Heart left ventricle (tissue), 16 donors: ENCODE measurements around the gene CERS3. TPM values are rescaled to one million over a fixed set of nuclear protein-coding genes. Genes with fewer than 3 reads are reported as not detected.
"Not testable (repeated sequence)": the region's sequence is repeated elsewhere in the genome, so short reads cannot be mapped to it uniquely, and the experiment has no call there.

ENCODE experiments used
- ATAC-seq, 4 donors: fragments of 200-7000 bp; cut with Tn5 transposase; one replicate each; pipeline ENCODE4 v1.9.1; 2020 to 2022; ENCODE audit warnings: moderate library complexity in 4 of 4, mild to moderate bottlenecking in 3 of 4, moderate number of reproducible peaks in 1 of 4
- DNase-seq, 5 donors: peaks; one replicate each; pipeline ENCODE4 v3.0.0-alpha.2; 2020
- H3K27ac ChIP-seq, 12 donors: fragments of 200-600 bp; sonication (generic) in 4 of 12; one replicate each; pipeline versions ENCODE4 v1.5.0 to v1.8.0; 2016 to 2022; ENCODE audit warnings: mild to moderate bottlenecking in 2 of 12
- H3K27me3 ChIP-seq, 9 donors: fragments of 200-600 bp; sonication (generic) in 2 of 9; one replicate each; pipeline versions ENCODE4 v1.5.1 to v1.8.0; 2016 to 2022; ENCODE audit warnings: mild to moderate bottlenecking in 3 of 9
- H3K36me3 ChIP-seq, 9 donors: fragments of 200-600 bp; sonication (generic) in 2 of 9; one replicate each; pipeline versions ENCODE4 v1.5.0 to v1.8.0; 2018 to 2022; ENCODE audit warnings: mild to moderate bottlenecking in 2 of 9
- H3K4me1 ChIP-seq, 12 donors: fragments of 200-600 bp; sonication (generic) in 4 of 12; one replicate each; pipeline versions ENCODE4 v1.5.0 to v1.8.0; 2016 to 2022; ENCODE audit warnings: mild to moderate bottlenecking in 3 of 12
- H3K4me3 ChIP-seq, 12 donors: fragments of 200-600 bp; sonication (generic) in 4 of 12; one replicate each; pipeline versions ENCODE4 v1.5.0 to v1.8.0; 2017 to 2022; ENCODE audit warnings: mild to moderate bottlenecking in 9 of 12, moderate library complexity in 4 of 12
- H3K9me3 ChIP-seq, 12 donors: fragments of 200-600 bp; sonication (generic) in 4 of 12; one replicate each; pipeline versions ENCODE4 v1.5.0 to v1.8.0; 2016 to 2022; ENCODE audit warnings: mild to moderate bottlenecking in 1 of 12
- CTCF ChIP-seq, 12 donors: fragments of 200-600 bp; sonication (generic) in 4 of 12; IDR thresholded peaks; one replicate each; pipeline versions ENCODE4 v1.5.0 to v1.8.0; 2018 to 2022; ENCODE audit warnings: antibody characterized with exemption in 12 of 12, mild to moderate bottlenecking in 5 of 12
- POLR2A ChIP-seq, 2 donors: fragments of 450-650 bp; IDR thresholded peaks; one replicate each; pipeline ENCODE4 v1.6.1; 2017; ENCODE audit warnings: antibody characterized with exemption in 2 of 2, mild to moderate bottlenecking in 2 of 2, moderate library complexity in 2 of 2
- WGBS, 4 donors: extraction: QIAGEN DNeasy Blood & Tissue Kit in 2 of 4; methylation state at CpG; one replicate each; pipeline versions ENCODE4 v1.1.5 to v1.1.7; 2013 to 2018; 5-methylcytosine and 5-hydroxymethylcytosine counted together
- intact Hi-C, 10 donors: fragments of 100-400 bp; cut with DNase I; formaldehyde crosslinking; loops; one replicate each; pipeline versions ENCODE4 v1.11.1 to v1.14.2; 2022
- polyA plus RNA-seq, 2 donors: library from polyadenylated mRNA; stranded (reverse); fragments of 200-250 nt; gene quantifications; one replicate each; pipeline ENCODE4 v1.2.3, GENCODE V29; 2013
- total RNA-seq, 9 donors: library from RNA; depleted of rRNA in 2 of 9; stranded (reverse); fragments of >200 nt in 2 of 9; fragmentation: NEBNext Ultra II Directional in 3 of 9; extraction: Animal tissue kit (Norgen Biotek cat#: 25700) in 3 of 9; gene quantifications; one replicate each; pipeline versions ENCODE4 v1.1.0 to v1.2.4, GENCODE V29; 2016 to 2023
- donor health status: ischemic (EF 13 %, LVEDD 7.1; RV severe dilation, severe dysfunction).
- donor health status: healthy with polysubstance abuse.
- donor health status: DM: no; HTN: yes; CAD: no.
- donor health status: DM: no; HTN: no; CAD: no.
- donor health status: ischemic (EF 25% LVEDD 6.9; RV normal size, moderate dysfunction).
- donor health status: ischemic (EF 25% LVEDD 5.7; RV mildly dilated, moderate dysfunction).
- donor health status: healthy.
- donor health status: DM: yes; HTN: yes; CAD: no.
- donor health status: ischemic (EF 35%, LVEDD 5.7; RV mildly dilated, moderate dysfunction).
- donor health status: nonischemic (EF 11% LVEDD 7.7; RV severe dilation, severe dysfunction).
- donor health status: DM: yes; HTN: yes; CAD: no.
- donor health status: PGD.
- donor health status: ischemic (EF 29% LVEDD 5.4; RV normal size, mild dysfunction).
- donor health status: nonischemic (EF 23%, LVEDD 6.1; RV moderate dilation, normal function).

The CERS3 gene
- total and polyA plus RNA-seq, 11 donors = not detected

DNA sequence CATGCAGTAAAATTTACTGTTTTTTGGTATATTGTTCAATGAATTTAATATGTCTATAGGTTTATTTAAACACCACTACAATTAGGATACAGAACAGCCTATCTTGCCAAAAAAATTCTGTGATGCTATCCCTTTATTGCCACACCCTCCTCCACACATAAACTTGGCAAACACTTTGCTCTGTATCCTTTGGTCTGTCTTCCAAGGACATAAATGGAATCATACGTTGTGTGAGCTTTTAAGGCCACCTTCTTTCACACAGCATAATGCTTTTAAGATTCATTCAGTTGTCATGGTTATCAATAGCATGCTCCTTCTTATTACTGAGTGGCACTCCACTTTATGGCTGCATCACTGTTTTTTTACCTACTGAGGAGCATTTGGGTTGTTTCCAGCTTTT lies 71.5 kb downstream of the CERS3 start:
- H3K27me3 ChIP-seq = no peaks in the 10 kb centered on the region
- H3K9me3 ChIP-seq = peaks cover 0 to 61% (median 23%) of the 10 kb centered on the region in 12 donors
- intact Hi-C loops = no loop called here
- no peak overlapping the region for H3K4me3 ChIP-seq
- WGBS, 4 donors = 68 to 83% (median 78%) methylated on average over 1 of the region's 1 CpG
- ATAC-seq (no peak), DNase-seq (no peak)
- H3K27ac ChIP-seq = no peak overlapping the region
- TF ChIP-seq CTCF (IDR thresholded peaks at IDR 0.05) = no peak
- TF ChIP-seq POLR2A (IDR thresholded peaks at IDR 0.05) = no peak
- H3K4me1 ChIP-seq = no peaks in the 10 kb centered on the region
- H3K36me3 ChIP-seq = no peaks in the 10 kb centered on the region

GRCh38 chr15:100454148-100454547 lies 74.6 kb downstream of the CERS3 start:
- ATAC-seq (no peak), DNase-seq (no peak)
- Histone ChIP-seq H3K27ac (no peak overlapping the region), H3K4me3 (no peak overlapping the region), H3K27me3 (no peaks in the 10 kb centered on the region), H3K36me3 (no peaks in the 10 kb centered on the region), H3K4me1 (no peaks in the 10 kb centered on the region), H3K9me3 (peaks cover 0 to 76% (median 25%) of the 10 kb centered on the region in 12 donors)
- TF ChIP-seq CTCF (IDR thresholded peaks at IDR 0.05) (no peak), POLR2A (IDR thresholded peaks at IDR 0.05) (no peak)
- 52 to 65% (median 61%) methylated on average over 2 of the region's 2 CpGs for WGBS, 4 donors
- intact Hi-C loops = no loop called here

- peaks cover 0 to 29% (median 1%) of the 10 kb centered on the region in 12 donors for H3K9me3 ChIP-seq
- TF ChIP-seq POLR2A (IDR thresholded peaks at IDR 0.05) (no peak), CTCF (IDR thresholded peaks at IDR 0.05) (no peak)
- H3K36me3 ChIP-seq = no peaks in the 10 kb centered on the region
- H3K4me3 ChIP-seq = no peak overlapping the region
- ATAC-seq (no peak), DNase-seq (no peak)
- no peaks in the 10 kb centered on the region for H3K4me1 ChIP-seq
- WGBS, 4 donors = 68 to 76% (median 71%) methylated on average over 2 of the region's 2 CpGs
- no peaks in the 10 kb centered on the region for H3K27me3 ChIP-seq
- intact Hi-C loops = loop anchor here in 1 of 10 donors (10.0 kb wide), 1 partner anchor 626 kb away; no protein-coding TSS in a partner anchor
- H3K27ac ChIP-seq = no peak overlapping the region
Measured at GRCh38 chr15:100448481-100448880, 80.3 kb downstream of the CERS3 start.

- H3K27me3 ChIP-seq, H3K36me3 ChIP-seq, H3K4me3 ChIP-seq, H3K4me1 ChIP-seq, ATAC-seq, H3K9me3 ChIP-seq, DNase-seq, H3K27ac ChIP-seq: not testable (repeated sequence)
- intact Hi-C loops = loop anchor here in 1 of 10 donors (10.0 kb wide), 1 partner anchor 634 kb away; no protein-coding TSS in a partner anchor
- WGBS, 4 donors = 78 to 90% (median 84%) methylated on average over 11 of the region's 11 CpGs
Measured at GRCh38 chr15:100441063-100441462, 87.7 kb downstream of the CERS3 start.

DNA sequence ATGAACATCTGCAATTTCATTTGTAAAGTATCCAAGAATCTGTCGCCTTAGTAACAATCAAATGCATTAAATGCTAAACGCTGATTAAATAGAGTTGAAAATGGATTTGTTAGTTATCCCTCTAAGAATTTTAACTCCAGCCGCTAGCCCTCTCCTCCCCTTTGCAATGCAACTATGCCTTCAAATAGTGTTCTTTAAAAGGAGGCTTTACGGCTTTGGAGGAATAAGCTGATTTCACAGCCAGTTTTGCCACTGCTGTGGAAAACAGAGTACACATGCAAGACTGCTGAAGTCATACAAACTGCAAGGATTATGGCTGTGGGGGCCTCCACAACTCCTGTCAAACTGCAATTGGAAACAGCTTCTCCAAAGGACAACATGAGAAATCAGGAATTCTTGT lies 89.2 kb downstream of the CERS3 start:
- TF ChIP-seq CTCF (IDR thresholded peaks at IDR 0.05) (no peak), POLR2A (IDR thresholded peaks at IDR 0.05) (no peak)
- WGBS, 4 donors = 78 to 82% (median 80%) methylated on average over 4 of the region's 4 CpGs
- H3K27ac ChIP-seq = no peak overlapping the region
- H3K9me3 ChIP-seq = no peaks in the 10 kb centered on the region
- peaks cover 0 to 8% (median 2%) of the 10 kb centered on the region in 12 donors for H3K4me1 ChIP-seq
- DNase-seq (no peak), ATAC-seq (no peak)
- H3K36me3 ChIP-seq = no peaks in the 10 kb centered on the region
- intact Hi-C loops = loop anchor here in 1 of 10 donors (10.0 kb wide), 1 partner anchor 125 kb away; no protein-coding TSS in a partner anchor
- no peak overlapping the region for H3K4me3 ChIP-seq
- no peaks in the 10 kb centered on the region for H3K27me3 ChIP-seq
